H9 (cell line): ENCODE data around the gene MBTPS1. TPM values are rescaled to one million over a fixed set of nuclear protein-coding genes. Genes with fewer than 3 reads are reported as not detected.

Experiments
- DNase-seq: peaks from one replicate; pipeline ENCODE4 v3.0.0-alpha.2; 2017
- H2AFZ ChIP-seq: one replicate; pipeline ENCODE4 v1.6.1; 2013; ENCODE audit warnings: mild to moderate bottlenecking, low read length, control low read depth, moderate library complexity
- H2AK5ac ChIP-seq: 2 replicates; pipeline ENCODE4 v1.6.1; 2013; ENCODE audit warnings: low read length, control low read depth, mixed read lengths; ENCODE audit not compliant: insufficient read length
- H2BK120ac ChIP-seq: one replicate; pipeline ENCODE4 v1.6.1; 2013; ENCODE audit warnings: low read depth, mild to moderate bottlenecking, low read length, control low read depth, inconsistent platforms; ENCODE audit not compliant: poor library complexity, severe bottlenecking
- H2BK12ac ChIP-seq: 2 replicates; pipeline ENCODE4 v1.6.1; 2013; ENCODE audit warnings: low read length, control low read depth, mixed read lengths, low read depth; ENCODE audit not compliant: insufficient read length
- H2BK15ac ChIP-seq: 2 replicates; pipeline ENCODE4 v1.6.1; 2013; ENCODE audit warnings: low read depth, low read length, control low read depth
- H2BK20ac ChIP-seq: one replicate; pipeline ENCODE4 v1.6.1; 2013; ENCODE audit warnings: low read depth, mild to moderate bottlenecking, low read length, control low read depth, inconsistent platforms; ENCODE audit not compliant: poor library complexity, severe bottlenecking
- H2BK5ac ChIP-seq: 2 replicates; pipeline ENCODE4 v1.6.1; 2013; ENCODE audit warnings: low read length, control low read depth, mixed read lengths; ENCODE audit not compliant: insufficient read length
- H3K14ac ChIP-seq: 2 replicates; pipeline ENCODE4 v1.6.1; 2013; ENCODE audit warnings: low read length, control low read depth; ENCODE audit not compliant: insufficient read depth
- H3K18ac ChIP-seq: 2 replicates; pipeline ENCODE4 v1.6.1; 2013; ENCODE audit warnings: low read depth, mild to moderate bottlenecking, mixed read lengths, low read length, control low read depth; ENCODE audit not compliant: insufficient read length
- H3K23ac ChIP-seq: 2 replicates; pipeline ENCODE4 v1.6.1; 2013; ENCODE audit warnings: low read length, control low read depth, mixed read lengths, low read depth; ENCODE audit not compliant: insufficient read length
- H3K23me2 ChIP-seq: 2 replicates; pipeline ENCODE4 v1.6.1; 2013; ENCODE audit warnings: low read depth, mild to moderate bottlenecking, mixed read lengths, low read length, control low read depth; ENCODE audit not compliant: insufficient read length, poor library complexity, severe bottlenecking
- H3K27ac ChIP-seq: 2 replicates; pipeline ENCODE4 v1.5.1; 2013; ENCODE audit warnings: low read length, control low read depth, mixed read lengths, low read depth; ENCODE audit not compliant: insufficient read length
- H3K27me3 ChIP-seq: 2 replicates; pipeline ENCODE4 v1.6.1; 2013; ENCODE audit warnings: low read length, control low read depth, inconsistent platforms; ENCODE audit not compliant: insufficient read depth
- H3K4ac ChIP-seq: 2 replicates; pipeline ENCODE4 v1.6.1; 2013; ENCODE audit warnings: low read depth, mild to moderate bottlenecking, control low read depth, inconsistent platforms, low read length, moderate library complexity
- H3K4me1 ChIP-seq: 2 replicates; pipeline ENCODE4 v1.6.1; 2013; ENCODE audit warnings: low read length, control low read depth, inconsistent platforms; ENCODE audit not compliant: insufficient read depth
- H3K4me2 ChIP-seq: 2 replicates; pipeline ENCODE4 v1.6.1; 2013; ENCODE audit warnings: low read length, control low read depth, mixed read lengths; ENCODE audit not compliant: insufficient read length, insufficient read depth
- H3K56ac ChIP-seq: 2 replicates; pipeline ENCODE4 v1.6.1; 2013; ENCODE audit warnings: low read depth, mild to moderate bottlenecking, mixed read lengths, low read length, control low read depth; ENCODE audit not compliant: insufficient read length
- H3K79me1 ChIP-seq: 2 replicates; pipeline ENCODE4 v1.6.1; 2013; ENCODE audit warnings: low read depth, mild to moderate bottlenecking, moderate library complexity, low read length, control low read depth, inconsistent platforms; ENCODE audit not compliant: insufficient read depth, poor library complexity, severe bottlenecking
- H3K79me2 ChIP-seq: 2 replicates; pipeline ENCODE4 v1.6.1; 2013; ENCODE audit warnings: low read length, control low read depth, inconsistent platforms; ENCODE audit not compliant: insufficient read depth
- H3K9ac ChIP-seq: 2 replicates; pipeline ENCODE4 v1.6.1; 2013; ENCODE audit warnings: low read length, control low read depth, mixed read lengths; ENCODE audit not compliant: insufficient read length; ENCODE audit errors: extremely low read depth
- H3K9me3 ChIP-seq: one replicate; pipeline ENCODE4 v1.6.1; 2013; ENCODE audit warnings: low read depth, low read length, inconsistent platforms; ENCODE audit not compliant: control insufficient read depth
- H3T11ph ChIP-seq: one replicate; pipeline ENCODE4 v1.6.1; 2013; ENCODE audit warnings: mild to moderate bottlenecking, low read length, control low read depth, inconsistent platforms
- H4K20me1 ChIP-seq: one replicate; pipeline ENCODE4 v1.6.1; 2013; ENCODE audit not compliant: control insufficient read depth, insufficient read length, insufficient read depth
- H4K5ac ChIP-seq: 2 replicates; pipeline ENCODE4 v1.6.1; 2013; ENCODE audit warnings: low read depth, mild to moderate bottlenecking, mixed read lengths, low read length, control low read depth; ENCODE audit not compliant: insufficient read length
- H4K8ac ChIP-seq: replicated peaks from 2 replicates; pipeline ENCODE4 v1.6.1; 2013; ENCODE audit warnings: low read length, control low read depth, mixed read lengths, low read depth; ENCODE audit not compliant: insufficient read length
- H4K91ac ChIP-seq: 2 replicates; pipeline ENCODE4 v1.6.1; 2013; ENCODE audit warnings: low read depth, mild to moderate bottlenecking, moderate library complexity, mixed read lengths, low read length, control low read depth; ENCODE audit not compliant: insufficient read length
- H3K27ac Mint-ChIP-seq, 3 experiments: 2 replicates in 2 of 3; 3 replicates in 1 of 3; pipeline ENCODE4 v1.8.0; 2020 to 2021; ENCODE audit warnings: mixed read lengths in 3 of 3, mild to moderate bottlenecking in 1 of 3, moderate library complexity in 1 of 3
- H3K27me3 Mint-ChIP-seq: 2 replicates; pipeline ENCODE4 v1.8.0; 2021; ENCODE audit warnings: low read depth, mild to moderate bottlenecking, moderate library complexity, mixed read lengths
- H3K36me3 Mint-ChIP-seq, 3 experiments: 2 replicates in 2 of 3; 3 replicates in 1 of 3; pipeline ENCODE4 v1.8.0; 2020 to 2021; ENCODE audit warnings: low read depth in 3 of 3, mixed read lengths in 3 of 3; ENCODE audit not compliant: insufficient read depth in 1 of 3
- H3K4me1 Mint-ChIP-seq, 2 experiments: 2 replicates each; pipeline ENCODE4 v1.8.0; 2020; ENCODE audit warnings: mixed read lengths in 2 of 2
- H3K4me3 Mint-ChIP-seq, 2 experiments: 2 replicates in 1 of 2; 3 replicates in 1 of 2; pipeline ENCODE4 v1.8.0; 2020 to 2021; ENCODE audit warnings: mild to moderate bottlenecking in 2 of 2, mixed read lengths in 2 of 2, moderate library complexity in 1 of 2
- H3K9me3 Mint-ChIP-seq, 2 experiments: 2 replicates in 1 of 2; 3 replicates in 1 of 2; pipeline ENCODE4 v1.8.0; 2020; ENCODE audit warnings: mild to moderate bottlenecking in 2 of 2, mixed read lengths in 2 of 2, moderate library complexity in 1 of 2
- WGBS: extraction: QIAGEN DNeasy Blood & Tissue Kit; methylation state at CpG from one replicate; pipeline ENCODE4 v1.1.7; 2013; ENCODE audit warnings: missing lambda C conversion rate, low lambda C conversion rate, mixed read lengths; ENCODE audit not compliant: insufficient read length; ENCODE audit errors: extremely low coverage; 5-methylcytosine and 5-hydroxymethylcytosine counted together
- total RNA-seq: library from RNA; stranded (reverse); gene quantifications from 2 replicates; pipeline ENCODE4 v1.2.1, GENCODE V29; 2021
- TF ChIP-seq, protein P1 (sequence below): fragments of 200-600 bp; sonication (generic); conservative IDR thresholded peaks from 3 replicates; pipeline ENCODE4 v1.8.0; 2021; ENCODE audit warnings: antibody characterized with exemption, mild to moderate bottlenecking

MBTPS1 gene
- total RNA-seq, 1 experiment from 2014 or later, result 48.7 TPM

DNA sequence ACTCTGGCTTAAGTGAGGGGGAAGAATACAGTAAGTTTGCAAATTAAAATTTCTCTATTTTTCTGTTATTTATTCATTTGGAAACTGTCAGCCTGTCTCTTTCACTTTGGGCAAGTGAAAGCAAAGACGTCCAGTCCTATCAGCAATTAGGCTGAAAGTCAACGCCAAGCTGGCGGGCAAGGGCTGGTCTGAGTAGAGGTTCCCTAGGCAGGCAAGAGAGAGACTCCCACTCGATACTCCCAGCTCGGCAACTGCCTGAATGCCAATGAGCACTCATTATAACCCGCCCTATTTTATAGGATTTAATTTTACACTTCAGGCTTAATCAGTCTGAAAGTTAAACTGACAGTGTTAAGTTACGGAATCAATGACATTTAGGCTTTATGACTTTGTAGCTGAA lies 59.8 kb downstream of the MBTPS1 start:
- Mint-ChIP-seq H3K4me3 (no peak overlapping the region), H3K36me3 (peaks cover 18 to 90% (median 75%) of the 10 kb centered on the region in 3 experiments; a peak in 6 of 7 replicates), H3K4me1 (peaks cover 4 to 7% of the 10 kb centered on the region in 2 experiments), H3K9me3 (no peaks in the 10 kb centered on the region), H3K27ac (no peak overlapping the region; a peak in 1 of 7 replicates), H3K27me3 (no peaks in the 10 kb centered on the region; the same call in 1 of the 2 replicates)
- Histone ChIP-seq H4K20me1 (no peaks in the 10 kb centered on the region), H3K14ac (no peak overlapping the region), H2BK15ac (no peak overlapping the region), H4K8ac (no peak overlapping the region), H2BK120ac (no peak overlapping the region), H3K23ac (no peak overlapping the region), H3K79me1 (no peaks in the 10 kb centered on the region), H3K23me2 (no peaks in the 10 kb centered on the region), H2AFZ (no peak overlapping the region), H4K5ac (no peak overlapping the region), H3K18ac (no peak overlapping the region), H3K56ac (no peak overlapping the region), H3T11ph (no peak overlapping the region), H3K9me3 (no peaks in the 10 kb centered on the region), H3K27ac (no peak overlapping the region), H3K4me1 (no peaks in the 10 kb centered on the region), H3K79me2 (no peaks in the 10 kb centered on the region), H3K27me3 (no peaks in the 10 kb centered on the region), H4K91ac (no peak overlapping the region), H3K4ac (no peak overlapping the region), H3K9ac (no peak overlapping the region), H2BK20ac (no peak overlapping the region), H2BK12ac (no peak overlapping the region), H2BK5ac (no peak overlapping the region), H3K4me2 (no peak overlapping the region), H2AK5ac (no peak overlapping the region)
- WGBS, result no CpG with 5 or more reads among the region's 7 CpGs
- TF ChIP-seq, protein P1, sequence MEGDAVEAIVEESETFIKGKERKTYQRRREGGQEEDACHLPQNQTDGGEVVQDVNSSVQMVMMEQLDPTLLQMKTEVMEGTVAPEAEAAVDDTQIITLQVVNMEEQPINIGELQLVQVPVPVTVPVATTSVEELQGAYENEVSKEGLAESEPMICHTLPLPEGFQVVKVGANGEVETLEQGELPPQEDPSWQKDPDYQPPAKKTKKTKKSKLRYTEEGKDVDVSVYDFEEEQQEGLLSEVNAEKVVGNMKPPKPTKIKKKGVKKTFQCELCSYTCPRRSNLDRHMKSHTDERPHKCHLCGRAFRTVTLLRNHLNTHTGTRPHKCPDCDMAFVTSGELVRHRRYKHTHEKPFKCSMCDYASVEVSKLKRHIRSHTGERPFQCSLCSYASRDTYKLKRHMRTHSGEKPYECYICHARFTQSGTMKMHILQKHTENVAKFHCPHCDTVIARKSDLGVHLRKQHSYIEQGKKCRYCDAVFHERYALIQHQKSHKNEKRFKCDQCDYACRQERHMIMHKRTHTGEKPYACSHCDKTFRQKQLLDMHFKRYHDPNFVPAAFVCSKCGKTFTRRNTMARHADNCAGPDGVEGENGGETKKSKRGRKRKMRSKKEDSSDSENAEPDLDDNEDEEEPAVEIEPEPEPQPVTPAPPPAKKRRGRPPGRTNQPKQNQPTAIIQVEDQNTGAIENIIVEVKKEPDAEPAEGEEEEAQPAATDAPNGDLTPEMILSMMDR, result no peak
- DNase-seq, result no peak
